Measurements from ENCODE around the gene PPP2R2C.

PPP2R2C gene

GRCh38 chr4:6369035-6369434 is 103.4 kb downstream of the PPP2R2C start:
- no peak overlapping the region for H3K27ac Mint-ChIP-seq
- intact Hi-C loops (cut with micrococcal nuclease) = no loop called here
- no peaks in the 10 kb centered on the region for H3K27me3 Mint-ChIP-seq

GRCh38 chr4:6368601-6369000 is 103.8 kb downstream of the PPP2R2C start:
- H3K36me3 Mint-ChIP-seq (ENCODE audit: low read depth) = no peaks in the 10 kb centered on the region
- no peak overlapping the region for H3K27ac Mint-ChIP-seq
- H3K27me3 Mint-ChIP-seq = no peaks in the 10 kb centered on the region
- no peaks in the 10 kb centered on the region for H3K9me3 Mint-ChIP-seq
- intact Hi-C loops (cut with micrococcal nuclease) = no loop called here
- no peak overlapping the region for H3K4me3 Mint-ChIP-seq
- no peaks in the 10 kb centered on the region for H3K4me1 Mint-ChIP-seq (ENCODE audit: low read depth)

More at GRCh38 chr4:6369035-6369434, 103.4 kb downstream of the PPP2R2C start:
- Mint-ChIP-seq H3K4me1 (ENCODE audit: low read depth) (no peaks in the 10 kb centered on the region), H3K36me3 (ENCODE audit: low read depth) (no peaks in the 10 kb centered on the region), H3K9me3 (no peaks in the 10 kb centered on the region), H3K4me3 (no peak overlapping the region)

GRCh38 chr4:6368096-6368495 is 104.3 kb downstream of the PPP2R2C start:
- no peaks in the 10 kb centered on the region for H3K9me3 Mint-ChIP-seq
- H3K36me3 Mint-ChIP-seq (ENCODE audit: low read depth) = no peaks in the 10 kb centered on the region
- no peaks in the 10 kb centered on the region for H3K27me3 Mint-ChIP-seq
- no peaks in the 10 kb centered on the region for H3K4me1 Mint-ChIP-seq (ENCODE audit: low read depth)
- H3K4me3 Mint-ChIP-seq = no peak overlapping the region
- no peak overlapping the region for H3K27ac Mint-ChIP-seq
- intact Hi-C loops (cut with micrococcal nuclease) = no loop called here

GRCh38 chr4:6367371-6367851 is 105.0 kb downstream of the PPP2R2C start:
- H3K4me3 Mint-ChIP-seq = no peak overlapping the region
- no peaks in the 10 kb centered on the region for H3K9me3 Mint-ChIP-seq
- H3K36me3 Mint-ChIP-seq (ENCODE audit: low read depth) = no peaks in the 10 kb centered on the region
- intact Hi-C loops (cut with micrococcal nuclease) = no loop called here
- no peak overlapping the region for H3K27ac Mint-ChIP-seq
- no peaks in the 10 kb centered on the region for H3K27me3 Mint-ChIP-seq
- H3K4me1 Mint-ChIP-seq (ENCODE audit: low read depth) = no peaks in the 10 kb centered on the region

GRCh38 chr4:6366581-6366980 is 105.8 kb downstream of the PPP2R2C start:
- Mint-ChIP-seq H3K27ac (no peak overlapping the region), H3K27me3 (peaks cover 3% of the 10 kb centered on the region), H3K4me3 (no peak overlapping the region), H3K36me3 (ENCODE audit: low read depth) (no peaks in the 10 kb centered on the region), H3K9me3 (no peaks in the 10 kb centered on the region), H3K4me1 (ENCODE audit: low read depth) (no peaks in the 10 kb centered on the region)
- intact Hi-C loops (cut with micrococcal nuclease) = no loop called here

- intact Hi-C loops (cut with micrococcal nuclease) = no loop called here
These were observed 106.8 kb downstream of the PPP2R2C start for GRCh38 chr4:6365545-6366086.

GRCh38 chr4:6364581-6364980 is 107.8 kb downstream of the PPP2R2C start:
- H3K27me3 Mint-ChIP-seq = peaks cover 3% of the 10 kb centered on the region
- H3K36me3 Mint-ChIP-seq (ENCODE audit: low read depth) = no peaks in the 10 kb centered on the region
- intact Hi-C loops (cut with micrococcal nuclease) = no loop called here
- H3K4me3 Mint-ChIP-seq = no peak overlapping the region
- no peaks in the 10 kb centered on the region for H3K9me3 Mint-ChIP-seq
- H3K4me1 Mint-ChIP-seq (ENCODE audit: low read depth) = no peaks in the 10 kb centered on the region
- H3K27ac Mint-ChIP-seq = no peak overlapping the region

More at GRCh38 chr4:6365545-6366086, 106.8 kb downstream of the PPP2R2C start:
- Mint-ChIP-seq H3K36me3 (ENCODE audit: low read depth) (no peaks in the 10 kb centered on the region), H3K4me1 (ENCODE audit: low read depth) (no peaks in the 10 kb centered on the region), H3K27ac (no peak overlapping the region), H3K27me3 (peaks cover 3% of the 10 kb centered on the region), H3K4me3 (no peak overlapping the region), H3K9me3 (no peaks in the 10 kb centered on the region)

GRCh38 chr4:6364146-6364545 is 108.3 kb downstream of the PPP2R2C start:
- H3K36me3 Mint-ChIP-seq (ENCODE audit: low read depth) = no peaks in the 10 kb centered on the region
- H3K4me1 Mint-ChIP-seq (ENCODE audit: low read depth) = no peaks in the 10 kb centered on the region
- H3K9me3 Mint-ChIP-seq = no peaks in the 10 kb centered on the region
- no peak overlapping the region for H3K27ac Mint-ChIP-seq
- H3K27me3 Mint-ChIP-seq = peaks cover 3% of the 10 kb centered on the region
- intact Hi-C loops (cut with micrococcal nuclease) = no loop called here
- H3K4me3 Mint-ChIP-seq = no peak overlapping the region

- no peak overlapping the region for H3K4me3 Mint-ChIP-seq
- intact Hi-C loops (cut with micrococcal nuclease) = no loop called here
- H3K36me3 Mint-ChIP-seq (ENCODE audit: low read depth) = no peaks in the 10 kb centered on the region
- no peak overlapping the region for H3K27ac Mint-ChIP-seq
- no peaks in the 10 kb centered on the region for H3K9me3 Mint-ChIP-seq
- peaks cover 3% of the 10 kb centered on the region for H3K27me3 Mint-ChIP-seq
- H3K4me1 Mint-ChIP-seq (ENCODE audit: low read depth) = no peaks in the 10 kb centered on the region
These were observed 109.5 kb downstream of the PPP2R2C start for GRCh38 chr4:6362896-6363295.

- Mint-ChIP-seq H3K4me3 (no peak overlapping the region), H3K9me3 (no peaks in the 10 kb centered on the region), H3K4me1 (ENCODE audit: low read depth) (no peaks in the 10 kb centered on the region), H3K27me3 (peaks cover 3% of the 10 kb centered on the region), H3K27ac (no peak overlapping the region), H3K36me3 (ENCODE audit: low read depth) (no peaks in the 10 kb centered on the region)
- intact Hi-C loops (cut with micrococcal nuclease) = no loop called here
These were observed 110.0 kb downstream of the PPP2R2C start for GRCh38 chr4:6362243-6362885.

GRCh38 chr4:6361076-6361784 is 111.2 kb downstream of the PPP2R2C start:
- H3K4me3 Mint-ChIP-seq = no peak overlapping the region
- intact Hi-C loops (cut with micrococcal nuclease) = no loop called here
- no peaks in the 10 kb centered on the region for H3K9me3 Mint-ChIP-seq
- H3K27ac Mint-ChIP-seq = no peak overlapping the region
- H3K4me1 Mint-ChIP-seq (ENCODE audit: low read depth) = no peaks in the 10 kb centered on the region
- no peaks in the 10 kb centered on the region for H3K36me3 Mint-ChIP-seq (ENCODE audit: low read depth)
- peaks cover 3% of the 10 kb centered on the region for H3K27me3 Mint-ChIP-seq

- no peak overlapping the region for H3K27ac Mint-ChIP-seq
- H3K4me3 Mint-ChIP-seq = no peak overlapping the region
- peaks cover 3% of the 10 kb centered on the region for H3K27me3 Mint-ChIP-seq
- no peaks in the 10 kb centered on the region for H3K36me3 Mint-ChIP-seq (ENCODE audit: low read depth)
- intact Hi-C loops (cut with micrococcal nuclease) = no loop called here
- no peaks in the 10 kb centered on the region for H3K4me1 Mint-ChIP-seq (ENCODE audit: low read depth)
- no peaks in the 10 kb centered on the region for H3K9me3 Mint-ChIP-seq
These were observed 112.0 kb downstream of the PPP2R2C start for GRCh38 chr4:6360385-6360784.

- Mint-ChIP-seq H3K4me3 (no peak overlapping the region), H3K27ac (no peak overlapping the region), H3K9me3 (no peaks in the 10 kb centered on the region), H3K4me1 (ENCODE audit: low read depth) (no peaks in the 10 kb centered on the region), H3K36me3 (ENCODE audit: low read depth) (no peaks in the 10 kb centered on the region), H3K27me3 (peaks cover 3% of the 10 kb centered on the region)
- intact Hi-C loops (cut with micrococcal nuclease) = no loop called here
These were observed 112.7 kb downstream of the PPP2R2C start for GRCh38 chr4:6359536-6360308.

- Mint-ChIP-seq H3K27me3 (peaks cover 6% of the 10 kb centered on the region), H3K4me3 (no peak overlapping the region), H3K9me3 (no peaks in the 10 kb centered on the region), H3K27ac (no peak overlapping the region), H3K36me3 (ENCODE audit: low read depth) (no peaks in the 10 kb centered on the region), H3K4me1 (ENCODE audit: low read depth) (no peaks in the 10 kb centered on the region)
- intact Hi-C loops (cut with micrococcal nuclease) = no loop called here
These were observed 114.9 kb downstream of the PPP2R2C start for GRCh38 chr4:6357476-6357875.

All from dendritic cell treated with granulocyte-macrophage colony-stimulating factor and Interleukin-4, amounts not matched to agents 40 ng/mL and 50 ng/mL, for 4 days (primary cell).